Neural crest cell (in vitro differentiated cells): ENCODE data around the gene EBP. TPM values are rescaled to one million over a fixed set of nuclear protein-coding genes. Genes with fewer than 3 reads are reported as not detected.

Source experiments
- DNase-seq: peaks from one replicate; pipeline ENCODE4 v3.0.0; 2021; ENCODE audit warnings: low read depth, mixed read lengths, low spot score
- H3K27ac Mint-ChIP-seq: one replicate; pipeline ENCODE4 v1.8.0; 2021; ENCODE audit warnings: mild to moderate bottlenecking, mixed read lengths; ENCODE audit not compliant: unreplicated experiment
- H3K27me3 Mint-ChIP-seq: 2 replicates; pipeline ENCODE4 v1.8.0; 2021; ENCODE audit warnings: low read depth, mild to moderate bottlenecking, mixed read lengths
- H3K36me3 Mint-ChIP-seq: 2 replicates; pipeline ENCODE4 v1.8.0; 2021; ENCODE audit warnings: low read depth, mild to moderate bottlenecking, mixed read lengths
- H3K4me1 Mint-ChIP-seq: 2 replicates; pipeline ENCODE4 v1.8.0; 2021; ENCODE audit warnings: mixed read lengths
- H3K4me3 Mint-ChIP-seq: one replicate; pipeline ENCODE4 v1.8.0; 2021; ENCODE audit warnings: mild to moderate bottlenecking, mixed read lengths
- H3K9me3 Mint-ChIP-seq: 2 replicates; pipeline ENCODE4 v1.8.0; 2021; ENCODE audit warnings: mixed read lengths
- CTCF ChIP-seq: fragments of 200-600 bp; sonication (generic); conservative IDR thresholded peaks from 2 replicates; pipeline ENCODE4 v1.5.0; 2021; ENCODE audit warnings: antibody characterized with exemption, mild to moderate bottlenecking
- long read RNA-seq: library from polyadenylated mRNA; unstranded; transcript quantifications from one replicate; pipeline ENCODE4 v2.0.0, GENCODE V29; 2020
- total RNA-seq: library from RNA; stranded (reverse); gene quantifications from 2 replicates; pipeline ENCODE4 v1.2.1, GENCODE V29; 2021

EBP gene
- 155 and 168 TPM in 2 replicates for total RNA-seq
- long read RNA-seq, transcript EBP-206 (5 exons, 796 nt), result minor isoform, 7 of 160 reads
- long read RNA-seq, transcript EBP-205 (5 exons, 1,775 nt), result major isoform, 135 of 160 reads
- long read RNA-seq, transcript EBP-201 (5 exons, 904 nt), result minor isoform, 5 of 160 reads
- long read RNA-seq, partial matches to known transcripts, result 5 of 160 reads
- long read RNA-seq, other reads (novel, unspliced or antisense), result 8 of 160 reads

DNA sequence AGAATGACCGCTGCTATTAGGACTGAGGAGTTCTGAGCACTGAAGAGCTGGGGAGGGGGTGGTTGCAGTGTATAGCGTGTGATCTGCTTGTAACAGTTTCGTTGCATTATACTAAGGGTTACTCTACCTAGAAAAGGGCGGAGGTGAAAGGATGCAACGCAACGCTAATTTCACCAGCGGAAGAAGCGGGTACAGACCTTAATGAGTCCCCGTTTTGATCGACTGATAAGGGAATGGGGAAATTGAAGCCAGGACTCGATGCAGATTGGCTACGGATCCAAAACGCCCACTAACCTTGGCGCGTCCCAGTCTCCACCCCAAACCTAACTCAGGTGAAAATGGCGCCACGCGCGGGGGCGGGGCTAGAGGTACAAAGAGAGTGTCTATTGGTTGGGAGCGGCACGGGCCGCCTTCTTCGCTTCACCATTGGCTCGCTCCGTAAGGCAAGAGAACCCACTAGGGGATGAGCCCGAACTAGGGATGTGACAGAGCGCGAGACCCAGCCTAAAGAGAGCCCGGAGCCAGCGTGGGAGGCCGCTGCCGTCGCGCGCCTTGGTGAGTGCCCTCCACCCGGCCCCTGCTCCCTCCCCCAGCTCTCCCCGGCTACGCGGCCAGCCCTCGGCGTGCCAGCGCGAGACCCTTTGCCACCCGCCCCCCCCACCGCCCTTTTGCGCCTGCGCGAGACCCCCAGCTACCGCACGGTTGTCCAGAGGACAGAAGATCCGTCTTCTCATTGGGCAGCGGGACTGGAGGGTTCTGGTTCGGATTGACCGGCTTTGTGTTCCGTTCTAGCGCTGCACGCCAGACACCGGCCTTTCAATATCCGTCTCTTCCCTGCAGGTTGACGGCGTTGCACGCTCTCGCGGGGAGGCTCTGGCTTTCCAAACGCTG is at the start of gene EBP:
TSS of gene EBP (plus strand) at position 456 of the 891 bp plus-strand sequence. CDS start 1,964 bp downstream, outside the sequence.
- Mint-ChIP-seq H3K9me3 (peaks cover 3% of the 10 kb centered on the region), H3K27me3 (no peaks in the 10 kb centered on the region), H3K4me3 (peak within 1 kb of the TSS; percentile 90), H3K27ac (peak within 1 kb of the TSS; percentile 78), H3K36me3 (peaks cover 14% of the 10 kb centered on the region), H3K4me1 (peaks cover 19% of the 10 kb centered on the region)
- no peak for TF ChIP-seq CTCF
- DNase-seq, result peak; percentile 74

GRCh38 chrX:48472225-48472624 is 49.4 kb upstream of the EBP start:
- H3K4me3 Mint-ChIP-seq, result no peak overlapping the region
- peaks cover 37% of the 10 kb centered on the region for H3K4me1 Mint-ChIP-seq
- no peaks in the 10 kb centered on the region for H3K9me3 Mint-ChIP-seq
- H3K27me3 Mint-ChIP-seq, result peaks cover 29% of the 10 kb centered on the region
- no peak for DNase-seq
- no peak overlapping the region for H3K27ac Mint-ChIP-seq
- peaks cover 6% of the 10 kb centered on the region for H3K36me3 Mint-ChIP-seq
- no peak for TF ChIP-seq CTCF

- Mint-ChIP-seq H3K4me1 (peaks cover 37% of the 10 kb centered on the region), H3K9me3 (no peaks in the 10 kb centered on the region), H3K27me3 (peaks cover 21% of the 10 kb centered on the region), H3K4me3 (peak overlapping the region; percentile 80), H3K36me3 (peaks cover 6% of the 10 kb centered on the region), H3K27ac (peak overlapping the region; percentile 24)
- DNase-seq, result no peak
- TF ChIP-seq CTCF, result no peak
These were observed 48.5 kb upstream of the EBP start for GRCh38 chrX:48472851-48473703.

- Mint-ChIP-seq H3K36me3 (peaks cover 6% of the 10 kb centered on the region), H3K27me3 (peaks cover 16% of the 10 kb centered on the region), H3K4me3 (peak overlapping the region; percentile 80), H3K27ac (no peak overlapping the region), H3K4me1 (peaks cover 36% of the 10 kb centered on the region), H3K9me3 (no peaks in the 10 kb centered on the region)
- no peak for TF ChIP-seq CTCF
- no peak for DNase-seq
These were observed 48.0 kb upstream of the EBP start for GRCh38 chrX:48473704-48473990.

DNA sequence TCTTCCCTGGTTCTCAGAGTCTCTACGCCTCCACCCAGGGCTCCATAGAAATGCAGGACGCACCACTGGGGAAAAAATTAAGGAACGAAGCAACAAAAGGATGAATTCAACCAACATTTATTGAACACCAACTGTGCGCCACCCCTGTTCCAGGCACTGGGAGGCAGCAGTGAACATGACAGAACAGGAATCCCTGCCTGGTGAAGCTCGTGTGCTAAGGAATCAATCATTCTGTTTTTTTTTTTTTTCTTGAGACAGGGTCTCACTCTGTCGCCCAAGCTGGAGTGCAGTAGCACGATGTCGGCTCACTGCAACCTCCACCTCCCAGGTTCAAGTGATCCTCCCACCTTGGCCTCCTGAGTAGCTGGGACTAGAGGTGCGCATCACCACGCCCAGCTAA is 47.5 kb upstream of the EBP start:
- no peak overlapping the region for H3K27ac Mint-ChIP-seq
- no peak for DNase-seq
- H3K4me1 Mint-ChIP-seq, result peaks cover 36% of the 10 kb centered on the region
- H3K9me3 Mint-ChIP-seq, result no peaks in the 10 kb centered on the region
- peak; percentile 37 for TF ChIP-seq CTCF
- peak overlapping the region; percentile 83 for H3K4me3 Mint-ChIP-seq
- peaks cover 8% of the 10 kb centered on the region for H3K36me3 Mint-ChIP-seq
- peaks cover 12% of the 10 kb centered on the region for H3K27me3 Mint-ChIP-seq
